ENCODE measurements around the gene GNLY. TPM values are rescaled to one million over a fixed set of nuclear protein-coding genes. Genes with fewer than 3 reads are reported as not detected.

The GNLY gene
- total RNA-seq, 4 donors from 2014 or later = 1.0 to 5.5 (median 4.3) TPM

- DNase-seq (ENCODE audit: low spot score) (no peak), ATAC-seq (ENCODE audit: low FRiP score) (no peak)
- no peak for TF ChIP-seq CTCF (IDR thresholded peaks at IDR 0.05)
Measured at GRCh38 chr2:85703329-85703728, 9.2 kb downstream of the GNLY start.

GRCh38 chr2:85704038-85704437 lies 9.9 kb downstream of the GNLY start:
- ATAC-seq (ENCODE audit: low FRiP score) (no peak), DNase-seq (ENCODE audit: low spot score) (no peak)
- no peak for TF ChIP-seq CTCF (IDR thresholded peaks at IDR 0.05)

GRCh38 chr2:85704800-85705679 lies 10.9 kb downstream of the GNLY start:
- no peak for DNase-seq (ENCODE audit: low spot score)
- no peak for TF ChIP-seq CTCF (IDR thresholded peaks at IDR 0.05)
- ATAC-seq (ENCODE audit: low FRiP score) = no peak

- ATAC-seq (ENCODE audit: low FRiP score) (peak; percentile 80), DNase-seq (ENCODE audit: low spot score) (no peak)
- TF ChIP-seq CTCF (IDR thresholded peaks at IDR 0.05) = no peak
Measured at GRCh38 chr2:85705680-85706039, 11.5 kb downstream of the GNLY start.

- no peak for DNase-seq (ENCODE audit: low spot score)
- no peak for ATAC-seq (ENCODE audit: low FRiP score)
- no peak for TF ChIP-seq CTCF (IDR thresholded peaks at IDR 0.05)
Measured at GRCh38 chr2:85706063-85706462, 11.9 kb downstream of the GNLY start.

- TF ChIP-seq CTCF (IDR thresholded peaks at IDR 0.05) = no peak
- no peak for ATAC-seq (ENCODE audit: low FRiP score)
- DNase-seq (ENCODE audit: low spot score) = no peak
Measured at GRCh38 chr2:85706599-85707296, 12.6 kb downstream of the GNLY start.
